Measurements from ENCODE around the gene AHI1.

DNA sequence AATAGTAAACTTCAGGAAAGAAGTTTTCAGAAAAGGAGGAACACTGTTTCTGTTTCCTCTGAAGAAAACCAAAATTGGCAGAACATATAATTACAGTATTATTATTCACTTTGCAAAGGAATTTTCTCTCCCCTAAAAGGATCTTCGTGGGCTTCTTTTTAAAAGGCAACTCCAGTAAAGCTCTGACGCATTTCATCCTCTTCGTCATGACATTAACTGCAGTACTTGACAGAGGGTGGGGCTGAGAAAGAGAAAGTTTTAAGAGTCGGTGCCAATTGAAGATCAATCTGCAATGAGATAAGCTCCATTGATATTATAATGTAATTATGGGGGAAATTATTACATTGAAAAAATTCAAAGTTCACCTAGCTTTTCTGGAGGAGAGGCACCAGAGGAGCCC, 240.7 kb downstream of the AHI1 start:
- no peak for TF ChIP-seq POLR2A (IDR thresholded peaks at IDR 0.05)
- TF ChIP-seq, protein P1, sequence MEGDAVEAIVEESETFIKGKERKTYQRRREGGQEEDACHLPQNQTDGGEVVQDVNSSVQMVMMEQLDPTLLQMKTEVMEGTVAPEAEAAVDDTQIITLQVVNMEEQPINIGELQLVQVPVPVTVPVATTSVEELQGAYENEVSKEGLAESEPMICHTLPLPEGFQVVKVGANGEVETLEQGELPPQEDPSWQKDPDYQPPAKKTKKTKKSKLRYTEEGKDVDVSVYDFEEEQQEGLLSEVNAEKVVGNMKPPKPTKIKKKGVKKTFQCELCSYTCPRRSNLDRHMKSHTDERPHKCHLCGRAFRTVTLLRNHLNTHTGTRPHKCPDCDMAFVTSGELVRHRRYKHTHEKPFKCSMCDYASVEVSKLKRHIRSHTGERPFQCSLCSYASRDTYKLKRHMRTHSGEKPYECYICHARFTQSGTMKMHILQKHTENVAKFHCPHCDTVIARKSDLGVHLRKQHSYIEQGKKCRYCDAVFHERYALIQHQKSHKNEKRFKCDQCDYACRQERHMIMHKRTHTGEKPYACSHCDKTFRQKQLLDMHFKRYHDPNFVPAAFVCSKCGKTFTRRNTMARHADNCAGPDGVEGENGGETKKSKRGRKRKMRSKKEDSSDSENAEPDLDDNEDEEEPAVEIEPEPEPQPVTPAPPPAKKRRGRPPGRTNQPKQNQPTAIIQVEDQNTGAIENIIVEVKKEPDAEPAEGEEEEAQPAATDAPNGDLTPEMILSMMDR (IDR thresholded peaks at IDR 0.05) = no peak
- TF ChIP-seq EP300 (IDR thresholded peaks at IDR 0.05) = no peak

Data from tibial nerve (tissue), 4 donors.